Neural cell (in vitro differentiated cells): ENCODE data around the gene CDCA7L. TPM values are rescaled to one million over a fixed set of nuclear protein-coding genes. Genes with fewer than 3 reads are reported as not detected.

Source experiments
- H2AFZ ChIP-seq: fragments of 200-600, 300-800 bp; sonication (generic), shearing (Covaris generic); 2 replicates; pipeline ENCODE4 v1.6.0; 2014; ENCODE audit warnings: low read depth, mild to moderate bottlenecking, antibody characterized with exemption, low read length, moderate library complexity
- H3F3A ChIP-seq: fragments of 200-600 bp; shearing (Covaris generic); 2 replicates; pipeline ENCODE4 v1.6.1; 2016; ENCODE audit warnings: mild to moderate bottlenecking, moderate library complexity, mixed read lengths, antibody characterized with exemption, low read length; ENCODE audit not compliant: insufficient read depth, poor library complexity, severe bottlenecking
- H3K27ac ChIP-seq: fragments of 200-600, 300-800 bp; sonication (generic), shearing (Covaris generic); 2 replicates; pipeline ENCODE4 v1.5.1; 2014; ENCODE audit warnings: mild to moderate bottlenecking, low read length, moderate library complexity
- H3K27me3 ChIP-seq: fragments of 300-800, 200-600 bp; sonication (generic), shearing (Covaris generic); 2 replicates; pipeline ENCODE4 v1.6.0; 2014; ENCODE audit warnings: mild to moderate bottlenecking, low read depth, low read length, moderate library complexity; ENCODE audit not compliant: insufficient read depth
- H3K36me3 ChIP-seq: fragments of 300-800, 200-600 bp; sonication (generic), shearing (Covaris generic); 2 replicates; pipeline ENCODE4 v1.5.1; 2014; ENCODE audit warnings: mild to moderate bottlenecking, antibody characterized with exemption, low read length, moderate library complexity; ENCODE audit not compliant: insufficient read depth
- H3K4me2 ChIP-seq: fragments of 300-800, 200-600 bp; sonication (generic), shearing (Covaris generic); 2 replicates; pipeline ENCODE4 v1.6.0; 2014; ENCODE audit warnings: mild to moderate bottlenecking, low read length
- H3K4me3 ChIP-seq: fragments of 300-800, 200-600 bp; sonication (generic), shearing (Covaris generic); 2 replicates; pipeline ENCODE4 v1.5.1; 2014; ENCODE audit warnings: mild to moderate bottlenecking, low read length, moderate library complexity
- H3K79me2 ChIP-seq: fragments of 200-600 bp; shearing (Covaris generic); replicated peaks from 2 replicates; pipeline ENCODE4 v1.6.0; 2014; ENCODE audit warnings: mild to moderate bottlenecking, low read length, moderate library complexity; ENCODE audit not compliant: insufficient read depth
- H3K9ac ChIP-seq: fragments of 300-800, 200-600 bp; sonication (generic), shearing (Covaris generic); 2 replicates; pipeline ENCODE4 v1.6.1; 2016; ENCODE audit warnings: mild to moderate bottlenecking, low read length, mixed read lengths
- H3K9me2 ChIP-seq: fragments of 200-600 bp; shearing (Covaris generic); 2 replicates; pipeline ENCODE4 v1.6.1; 2016; ENCODE audit warnings: mild to moderate bottlenecking, low read length, mixed read lengths; ENCODE audit not compliant: insufficient read depth
- H3K9me3 ChIP-seq: fragments of 200-600, 300-800 bp; sonication (generic), shearing (Covaris generic); 2 replicates; pipeline ENCODE4 v1.6.1; 2016; ENCODE audit warnings: mild to moderate bottlenecking, mixed run types, low read length, moderate library complexity, mixed read lengths
- H4K20me1 ChIP-seq: fragments of 200-600 bp; shearing (Covaris generic); 2 replicates; pipeline ENCODE4 v1.6.1; 2016; ENCODE audit warnings: mild to moderate bottlenecking, mixed run types; ENCODE audit not compliant: insufficient read depth
- CTCF ChIP-seq: fragments of 450-650 bp; IDR thresholded peaks from 2 replicates; pipeline ENCODE4 v1.5.1; 2014; ENCODE audit warnings: antibody characterized with exemption, mild to moderate bottlenecking, moderate library complexity; ENCODE audit not compliant: poor library complexity, severe bottlenecking
- EP300 ChIP-seq: fragments of 450-650 bp; conservative IDR thresholded peaks from 2 replicates; pipeline ENCODE4 v1.6.1; 2014; ENCODE audit warnings: antibody characterized with exemption, mild to moderate bottlenecking, moderate library complexity; ENCODE audit not compliant: poor library complexity, severe bottlenecking
- EZH2 ChIP-seq: fragments of 200-600, 300-800 bp; shearing (Covaris generic), sonication (generic); IDR thresholded peaks from 2 replicates; pipeline ENCODE4 v1.6.1; 2014; ENCODE audit warnings: antibody characterized with exemption, low read length, borderline replicate concordance, mild to moderate bottlenecking; ENCODE audit not compliant: insufficient read depth, poor library complexity, severe bottlenecking
- MXI1 ChIP-seq: fragments of 450-650 bp; conservative IDR thresholded peaks from 2 replicates; pipeline ENCODE4 v1.6.1; 2014; ENCODE audit warnings: antibody characterized with exemption, mild to moderate bottlenecking; ENCODE audit not compliant: poor library complexity, severe bottlenecking
- POLR2AphosphoS5 ChIP-seq: IDR thresholded peaks from 2 replicates; pipeline ENCODE4 v1.6.1; 2012
- RAD21 ChIP-seq: fragments of 450-650 bp; conservative IDR thresholded peaks from 2 replicates; pipeline ENCODE4 v1.6.1; 2014; ENCODE audit warnings: antibody characterized with exemption, mild to moderate bottlenecking, moderate library complexity
- REST ChIP-seq: IDR thresholded peaks from 2 replicates; pipeline ENCODE4 v1.6.1; 2012; ENCODE audit warnings: borderline replicate concordance
- SMC3 ChIP-seq: fragments of 450-650 bp; conservative IDR thresholded peaks from 2 replicates; pipeline ENCODE4 v1.6.1; 2014; ENCODE audit warnings: antibody characterized with exemption, mild to moderate bottlenecking, moderate library complexity; ENCODE audit not compliant: poor library complexity
- TAF1 ChIP-seq: IDR thresholded peaks from 2 replicates; pipeline ENCODE4 v1.6.1; 2012; ENCODE audit warnings: low read depth
- polyA plus RNA-seq: library from polyadenylated mRNA; depleted of rRNA; stranded (reverse); fragments of >200 nt; gene quantifications from 2 replicates; pipeline ENCODE4 v1.2.3, GENCODE V29; 2014

Gene CDCA7L
- polyA plus RNA-seq, 1 donor from 2014 or later: 3.4 TPM

DNA sequence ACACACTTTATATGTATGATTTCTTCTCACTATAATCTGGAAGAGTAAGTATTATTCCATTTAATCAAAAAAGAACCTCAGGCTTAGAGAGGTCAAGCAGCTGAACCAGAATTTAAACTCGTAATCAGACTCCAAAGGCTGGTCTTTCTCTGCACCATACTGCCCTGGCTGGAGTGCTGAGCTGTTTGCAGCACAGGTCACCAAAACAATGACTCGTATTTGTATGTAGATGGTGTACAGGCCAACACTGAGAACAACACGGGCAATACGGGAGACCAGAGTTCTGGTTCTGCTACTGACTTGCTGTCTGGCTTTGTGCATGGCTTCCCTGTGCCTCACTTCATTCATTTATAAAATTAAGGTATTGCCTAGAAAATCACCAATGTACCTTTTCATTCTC is 57.9 kb downstream of the CDCA7L start:
- H3K9me2 ChIP-seq: no peaks in the 10 kb centered on the region
- no peaks in the 10 kb centered on the region for H3K9me3 ChIP-seq
- no peak overlapping the region for H3K4me3 ChIP-seq
- TF ChIP-seq SMC3 (no peak), CTCF (no peak), MXI1 (no peak), TAF1 (no peak), REST (no peak), POLR2AphosphoS5 (no peak), EZH2 (no peak), EP300 (no peak), RAD21 (no peak)
- H3K79me2 ChIP-seq: no peaks in the 10 kb centered on the region
- no peaks in the 10 kb centered on the region for H3K36me3 ChIP-seq
- H4K20me1 ChIP-seq: no peaks in the 10 kb centered on the region
- no peak overlapping the region for H3K27ac ChIP-seq
- no peak overlapping the region for H2AFZ ChIP-seq
- H3K27me3 ChIP-seq: no peaks in the 10 kb centered on the region
- no peak overlapping the region for H3K9ac ChIP-seq
- H3K4me2 ChIP-seq: no peak overlapping the region
- H3F3A ChIP-seq: no peaks in the 10 kb centered on the region

DNA sequence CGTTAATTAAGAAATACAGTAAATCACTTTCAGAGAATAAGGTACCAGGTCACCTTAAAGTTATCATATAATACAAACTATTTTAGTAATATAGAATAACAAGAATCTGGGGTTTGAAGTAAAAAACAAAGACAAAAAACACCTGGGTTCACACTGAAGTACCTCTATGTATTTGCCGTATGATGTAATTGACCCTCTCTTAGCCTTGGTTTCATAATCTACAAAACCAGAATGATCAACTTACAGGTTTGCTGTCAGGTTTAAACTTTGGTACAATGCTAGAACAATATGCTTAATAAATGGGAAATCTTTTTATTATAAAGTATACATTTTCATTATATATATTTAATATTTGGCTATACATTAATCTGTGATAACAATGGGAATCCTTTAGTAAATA is 58.3 kb downstream of the CDCA7L start:
- H3K27me3 ChIP-seq: no peaks in the 10 kb centered on the region
- no peak for TF ChIP-seq MXI1
- no peak for TF ChIP-seq POLR2AphosphoS5
- no peak for TF ChIP-seq TAF1
- no peak for TF ChIP-seq EZH2
- no peak for TF ChIP-seq RAD21
- no peak for TF ChIP-seq EP300
- TF ChIP-seq REST: no peak
- TF ChIP-seq CTCF: no peak
- no peak for TF ChIP-seq SMC3
- no peak overlapping the region for H2AFZ ChIP-seq
- no peaks in the 10 kb centered on the region for H3K9me2 ChIP-seq
- H3K9me3 ChIP-seq: no peaks in the 10 kb centered on the region
- H3K4me3 ChIP-seq: no peak overlapping the region
- no peaks in the 10 kb centered on the region for H3K79me2 ChIP-seq
- H3K36me3 ChIP-seq: no peaks in the 10 kb centered on the region
- no peak overlapping the region for H3K9ac ChIP-seq
- no peak overlapping the region for H3K4me2 ChIP-seq
- no peaks in the 10 kb centered on the region for H4K20me1 ChIP-seq
- H3K27ac ChIP-seq: no peak overlapping the region
- no peaks in the 10 kb centered on the region for H3F3A ChIP-seq
